H9 (cell line): ENCODE results near the gene TBL1Y. TPM values are rescaled to one million over a fixed set of nuclear protein-coding genes. Genes with fewer than 3 reads are reported as not detected.

ENCODE experiments used
- DNase-seq: peaks from one replicate; pipeline ENCODE4 v3.0.0-alpha.2; 2017
- H2AFZ ChIP-seq: one replicate; pipeline ENCODE4 v1.6.1; 2013; ENCODE audit warnings: mild to moderate bottlenecking, low read length, control low read depth, moderate library complexity
- H2AK5ac ChIP-seq: 2 replicates; pipeline ENCODE4 v1.6.1; 2013; ENCODE audit warnings: low read length, control low read depth, mixed read lengths; ENCODE audit not compliant: insufficient read length
- H2BK120ac ChIP-seq: one replicate; pipeline ENCODE4 v1.6.1; 2013; ENCODE audit warnings: low read depth, mild to moderate bottlenecking, low read length, control low read depth, inconsistent platforms; ENCODE audit not compliant: poor library complexity, severe bottlenecking
- H2BK12ac ChIP-seq: 2 replicates; pipeline ENCODE4 v1.6.1; 2013; ENCODE audit warnings: low read length, control low read depth, mixed read lengths, low read depth; ENCODE audit not compliant: insufficient read length
- H2BK15ac ChIP-seq: 2 replicates; pipeline ENCODE4 v1.6.1; 2013; ENCODE audit warnings: low read depth, low read length, control low read depth
- H2BK20ac ChIP-seq: one replicate; pipeline ENCODE4 v1.6.1; 2013; ENCODE audit warnings: low read depth, mild to moderate bottlenecking, low read length, control low read depth, inconsistent platforms; ENCODE audit not compliant: poor library complexity, severe bottlenecking
- H2BK5ac ChIP-seq: 2 replicates; pipeline ENCODE4 v1.6.1; 2013; ENCODE audit warnings: low read length, control low read depth, mixed read lengths; ENCODE audit not compliant: insufficient read length
- H3K14ac ChIP-seq: 2 replicates; pipeline ENCODE4 v1.6.1; 2013; ENCODE audit warnings: low read length, control low read depth; ENCODE audit not compliant: insufficient read depth
- H3K18ac ChIP-seq: 2 replicates; pipeline ENCODE4 v1.6.1; 2013; ENCODE audit warnings: low read depth, mild to moderate bottlenecking, mixed read lengths, low read length, control low read depth; ENCODE audit not compliant: insufficient read length
- H3K23ac ChIP-seq: 2 replicates; pipeline ENCODE4 v1.6.1; 2013; ENCODE audit warnings: low read length, control low read depth, mixed read lengths, low read depth; ENCODE audit not compliant: insufficient read length
- H3K23me2 ChIP-seq: 2 replicates; pipeline ENCODE4 v1.6.1; 2013; ENCODE audit warnings: low read depth, mild to moderate bottlenecking, mixed read lengths, low read length, control low read depth; ENCODE audit not compliant: insufficient read length, poor library complexity, severe bottlenecking
- H3K27ac ChIP-seq: 2 replicates; pipeline ENCODE4 v1.5.1; 2013; ENCODE audit warnings: low read length, control low read depth, mixed read lengths, low read depth; ENCODE audit not compliant: insufficient read length
- H3K27me3 ChIP-seq: 2 replicates; pipeline ENCODE4 v1.6.1; 2013; ENCODE audit warnings: low read length, control low read depth, inconsistent platforms; ENCODE audit not compliant: insufficient read depth
- H3K4ac ChIP-seq: 2 replicates; pipeline ENCODE4 v1.6.1; 2013; ENCODE audit warnings: low read depth, mild to moderate bottlenecking, control low read depth, inconsistent platforms, low read length, moderate library complexity
- H3K4me1 ChIP-seq: 2 replicates; pipeline ENCODE4 v1.6.1; 2013; ENCODE audit warnings: low read length, control low read depth, inconsistent platforms; ENCODE audit not compliant: insufficient read depth
- H3K4me2 ChIP-seq: 2 replicates; pipeline ENCODE4 v1.6.1; 2013; ENCODE audit warnings: low read length, control low read depth, mixed read lengths; ENCODE audit not compliant: insufficient read length, insufficient read depth
- H3K56ac ChIP-seq: 2 replicates; pipeline ENCODE4 v1.6.1; 2013; ENCODE audit warnings: low read depth, mild to moderate bottlenecking, mixed read lengths, low read length, control low read depth; ENCODE audit not compliant: insufficient read length
- H3K79me1 ChIP-seq: 2 replicates; pipeline ENCODE4 v1.6.1; 2013; ENCODE audit warnings: low read depth, mild to moderate bottlenecking, moderate library complexity, low read length, control low read depth, inconsistent platforms; ENCODE audit not compliant: insufficient read depth, poor library complexity, severe bottlenecking
- H3K79me2 ChIP-seq: 2 replicates; pipeline ENCODE4 v1.6.1; 2013; ENCODE audit warnings: low read length, control low read depth, inconsistent platforms; ENCODE audit not compliant: insufficient read depth
- H3K9ac ChIP-seq: 2 replicates; pipeline ENCODE4 v1.6.1; 2013; ENCODE audit warnings: low read length, control low read depth, mixed read lengths; ENCODE audit not compliant: insufficient read length; ENCODE audit errors: extremely low read depth
- H3K9me3 ChIP-seq: one replicate; pipeline ENCODE4 v1.6.1; 2013; ENCODE audit warnings: low read depth, low read length, inconsistent platforms; ENCODE audit not compliant: control insufficient read depth
- H3T11ph ChIP-seq: one replicate; pipeline ENCODE4 v1.6.1; 2013; ENCODE audit warnings: mild to moderate bottlenecking, low read length, control low read depth, inconsistent platforms
- H4K20me1 ChIP-seq: one replicate; pipeline ENCODE4 v1.6.1; 2013; ENCODE audit not compliant: control insufficient read depth, insufficient read length, insufficient read depth
- H4K5ac ChIP-seq: 2 replicates; pipeline ENCODE4 v1.6.1; 2013; ENCODE audit warnings: low read depth, mild to moderate bottlenecking, mixed read lengths, low read length, control low read depth; ENCODE audit not compliant: insufficient read length
- H4K8ac ChIP-seq: replicated peaks from 2 replicates; pipeline ENCODE4 v1.6.1; 2013; ENCODE audit warnings: low read length, control low read depth, mixed read lengths, low read depth; ENCODE audit not compliant: insufficient read length
- H4K91ac ChIP-seq: 2 replicates; pipeline ENCODE4 v1.6.1; 2013; ENCODE audit warnings: low read depth, mild to moderate bottlenecking, moderate library complexity, mixed read lengths, low read length, control low read depth; ENCODE audit not compliant: insufficient read length
- H3K27ac Mint-ChIP-seq, 3 experiments: 2 replicates in 2 of 3; 3 replicates in 1 of 3; pipeline ENCODE4 v1.8.0; 2020 to 2021; ENCODE audit warnings: mixed read lengths in 3 of 3, mild to moderate bottlenecking in 1 of 3, moderate library complexity in 1 of 3
- H3K27me3 Mint-ChIP-seq: 2 replicates; pipeline ENCODE4 v1.8.0; 2021; ENCODE audit warnings: low read depth, mild to moderate bottlenecking, moderate library complexity, mixed read lengths
- H3K36me3 Mint-ChIP-seq, 3 experiments: 2 replicates in 2 of 3; 3 replicates in 1 of 3; pipeline ENCODE4 v1.8.0; 2020 to 2021; ENCODE audit warnings: low read depth in 3 of 3, mixed read lengths in 3 of 3; ENCODE audit not compliant: insufficient read depth in 1 of 3
- H3K4me1 Mint-ChIP-seq, 2 experiments: 2 replicates each; pipeline ENCODE4 v1.8.0; 2020; ENCODE audit warnings: mixed read lengths in 2 of 2
- H3K4me3 Mint-ChIP-seq, 2 experiments: 2 replicates in 1 of 2; 3 replicates in 1 of 2; pipeline ENCODE4 v1.8.0; 2020 to 2021; ENCODE audit warnings: mild to moderate bottlenecking in 2 of 2, mixed read lengths in 2 of 2, moderate library complexity in 1 of 2
- H3K9me3 Mint-ChIP-seq, 2 experiments: 2 replicates in 1 of 2; 3 replicates in 1 of 2; pipeline ENCODE4 v1.8.0; 2020; ENCODE audit warnings: mild to moderate bottlenecking in 2 of 2, mixed read lengths in 2 of 2, moderate library complexity in 1 of 2
- CTCF ChIP-seq: fragments of 200-600 bp; sonication (generic); conservative IDR thresholded peaks from 3 replicates; pipeline ENCODE4 v1.8.0; 2021; ENCODE audit warnings: antibody characterized with exemption, mild to moderate bottlenecking
- WGBS: extraction: QIAGEN DNeasy Blood & Tissue Kit; methylation state at CpG from one replicate; pipeline ENCODE4 v1.1.7; 2013; ENCODE audit warnings: missing lambda C conversion rate, low lambda C conversion rate, mixed read lengths; ENCODE audit not compliant: insufficient read length; ENCODE audit errors: extremely low coverage; 5-methylcytosine and 5-hydroxymethylcytosine counted together
- total RNA-seq: library from RNA; stranded (reverse); gene quantifications from 2 replicates; pipeline ENCODE4 v1.2.1, GENCODE V29; 2021

TBL1Y gene
- total RNA-seq, 1 experiment from 2014 or later: not detected

- H3K27me3 Mint-ChIP-seq: no peaks in the 10 kb centered on the region
- H4K20me1 ChIP-seq: no peaks in the 10 kb centered on the region
- H3K36me3 Mint-ChIP-seq: no peaks in the 10 kb centered on the region
- no peak overlapping the region for H3K27ac ChIP-seq
- H3K79me2 ChIP-seq: no peaks in the 10 kb centered on the region
- H3K23ac ChIP-seq: no peak overlapping the region
- no peaks in the 10 kb centered on the region for H3K79me1 ChIP-seq
- no peak overlapping the region for H3K4me3 Mint-ChIP-seq
- H3K27me3 ChIP-seq: no peaks in the 10 kb centered on the region
- no peaks in the 10 kb centered on the region for H3K4me1 Mint-ChIP-seq
- H3K18ac ChIP-seq: no peak overlapping the region
- TF ChIP-seq CTCF: no peak
- H4K8ac ChIP-seq: no peak overlapping the region
- no peak overlapping the region for H3K4me2 ChIP-seq
- no peak overlapping the region for H2BK5ac ChIP-seq
- H2BK120ac ChIP-seq: no peak overlapping the region
- H2BK15ac ChIP-seq: no peak overlapping the region
- H3K14ac ChIP-seq: no peak overlapping the region
- no peaks in the 10 kb centered on the region for H3K9me3 ChIP-seq
- H4K91ac ChIP-seq: no peak overlapping the region
- H3K9me3 Mint-ChIP-seq: no peaks in the 10 kb centered on the region
- H3K56ac ChIP-seq: no peak overlapping the region
- WGBS: no CpG with 5 or more reads among the region's 11 CpGs
- H2AK5ac ChIP-seq: no peak overlapping the region
- H3T11ph ChIP-seq: no peak overlapping the region
- H4K5ac ChIP-seq: no peak overlapping the region
- no peaks in the 10 kb centered on the region for H3K4me1 ChIP-seq
- no peak overlapping the region for H2BK20ac ChIP-seq
- H3K27ac Mint-ChIP-seq: no peak overlapping the region
- H3K9ac ChIP-seq: no peak overlapping the region
- no peak overlapping the region for H2AFZ ChIP-seq
- no peak for DNase-seq
- H3K23me2 ChIP-seq: no peaks in the 10 kb centered on the region
- H2BK12ac ChIP-seq: no peak overlapping the region
- H3K4ac ChIP-seq: no peak overlapping the region
Observed at GRCh38 chrY:6964732-6965131, 54.2 kb downstream of the TBL1Y start.
